Measurements from ENCODE around the gene LCN6. TPM values are rescaled to one million over a fixed set of nuclear protein-coding genes. Genes with fewer than 3 reads are reported as not detected.

LCN6 gene
- total and polyA plus RNA-seq, 10 of the 15 experiments (the other 5 are each of a cell fraction or from before 2014, with no cell fraction given): not detected

DNA sequence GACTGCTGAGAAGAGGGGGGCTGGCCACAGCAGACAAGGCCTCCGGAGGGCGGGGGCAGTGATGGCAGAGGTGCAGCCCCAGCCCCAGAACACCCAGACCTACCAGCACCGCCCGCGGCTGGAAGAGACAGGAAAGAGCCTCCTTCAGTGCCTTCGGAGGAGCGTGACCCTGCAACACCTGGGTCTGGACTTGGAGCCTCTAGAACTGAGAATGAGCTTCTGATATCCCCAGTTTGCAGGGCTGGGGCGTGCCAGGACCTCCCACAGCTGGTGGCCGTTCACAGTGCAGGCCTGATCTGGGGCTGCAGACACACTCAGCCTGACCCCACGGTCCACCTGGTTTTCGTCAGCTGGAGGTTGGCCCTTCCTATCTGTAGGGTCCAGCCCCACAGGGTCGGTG, 14.7 kb downstream of the LCN6 start:
- Histone ChIP-seq H2AFZ (ENCODE audit: control insufficient read depth, low read depth, low read length) (no peak overlapping the region), H3K4me2 (ENCODE audit: control insufficient read depth, insufficient read depth) (no peak overlapping the region), H3K9me3 (replicated peaks; ENCODE audit: control insufficient read depth, insufficient read depth, low read length) (no peaks in the 10 kb centered on the region), H3K27me3 (replicated peaks in 1 of 2; ENCODE audit: control insufficient read depth in 2 of 2, insufficient read depth in 2 of 2, low read length in 1 of 2) (no peaks in the 10 kb centered on the region), H3K27ac (ENCODE audit: control insufficient read depth, insufficient read depth) (no peak overlapping the region), H3K4me1 (ENCODE audit: control insufficient read depth, insufficient read depth, low read length) (peaks cover 6% of the 10 kb centered on the region), H4K20me1 (ENCODE audit: control insufficient read depth, insufficient read depth) (no peaks in the 10 kb centered on the region; the same call in 1 of the 2 replicates), H3K36me3 (ENCODE audit: control insufficient read depth in 2 of 2, insufficient read depth in 2 of 2, low read length in 1 of 2) (no peaks in the 10 kb centered on the region), H3K79me2 (ENCODE audit: control insufficient read depth, insufficient read depth, low read length) (peaks cover 13% of the 10 kb centered on the region), H3K9ac (ENCODE audit: control insufficient read depth, insufficient read depth, low read length) (no peak overlapping the region), H3K4me3 (no peak overlapping the region)
- 85% methylated on average over 12 of the region's 12 CpGs for WGBS (ENCODE audit: insufficient coverage, insufficient replicate concordance, low lambda C conversion rate, missing lambda C conversion rate)
- BruUV-seq (replicated peaks): no TSS peak
- no peak for ATAC-seq
- DNase-seq (ENCODE audit: low read depth, low spot score): no peak
- POLR2A ChIA-PET: no interaction called here
- TF ChIP-seq IRF4 (IDR thresholded peaks at IDR 0.05; ENCODE audit: low read depth, low read length): no peak
- no peak for TF ChIP-seq YBX1 (IDR thresholded peaks at IDR 0.05)
- TF ChIP-seq LARP7 (IDR thresholded peaks at IDR 0.05): no peak
- no peak for TF ChIP-seq FOS (IDR thresholded peaks at IDR 0.05; ENCODE audit: borderline replicate concordance, extremely low read depth, insufficient read length)
- no peak for TF ChIP-seq TARDBP (IDR thresholded peaks at IDR 0.05; ENCODE audit: borderline replicate concordance)
- no peak for TF ChIP-seq EZH2 (IDR thresholded peaks at IDR 0.05; ENCODE audit: borderline replicate concordance, control insufficient read depth, low read depth, low read length)
- no peak for TF ChIP-seq GATAD2B (conservative IDR thresholded peaks at IDR 0.05; ENCODE audit: low read depth)
- TF ChIP-seq SIX5 (IDR thresholded peaks at IDR 0.05; ENCODE audit: low read depth, low read length, severe bottlenecking): no peak
- no peak for TF ChIP-seq SMARCA5 (IDR thresholded peaks at IDR 0.05)
- TF ChIP-seq MYC (IDR thresholded peaks at IDR 0.05; ENCODE audit: insufficient read depth, insufficient read length, insufficient replicate concordance, low read length, severe bottlenecking): no peak
- TF ChIP-seq, protein P1, sequence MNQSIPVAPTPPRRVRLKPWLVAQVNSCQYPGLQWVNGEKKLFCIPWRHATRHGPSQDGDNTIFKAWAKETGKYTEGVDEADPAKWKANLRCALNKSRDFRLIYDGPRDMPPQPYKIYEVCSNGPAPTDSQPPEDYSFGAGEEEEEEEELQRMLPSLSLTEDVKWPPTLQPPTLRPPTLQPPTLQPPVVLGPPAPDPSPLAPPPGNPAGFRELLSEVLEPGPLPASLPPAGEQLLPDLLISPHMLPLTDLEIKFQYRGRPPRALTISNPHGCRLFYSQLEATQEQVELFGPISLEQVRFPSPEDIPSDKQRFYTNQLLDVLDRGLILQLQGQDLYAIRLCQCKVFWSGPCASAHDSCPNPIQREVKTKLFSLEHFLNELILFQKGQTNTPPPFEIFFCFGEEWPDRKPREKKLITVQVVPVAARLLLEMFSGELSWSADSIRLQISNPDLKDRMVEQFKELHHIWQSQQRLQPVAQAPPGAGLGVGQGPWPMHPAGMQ (IDR thresholded peaks at IDR 0.05; ENCODE audit: borderline replicate concordance): no peak
- TF ChIP-seq, protein P2, sequence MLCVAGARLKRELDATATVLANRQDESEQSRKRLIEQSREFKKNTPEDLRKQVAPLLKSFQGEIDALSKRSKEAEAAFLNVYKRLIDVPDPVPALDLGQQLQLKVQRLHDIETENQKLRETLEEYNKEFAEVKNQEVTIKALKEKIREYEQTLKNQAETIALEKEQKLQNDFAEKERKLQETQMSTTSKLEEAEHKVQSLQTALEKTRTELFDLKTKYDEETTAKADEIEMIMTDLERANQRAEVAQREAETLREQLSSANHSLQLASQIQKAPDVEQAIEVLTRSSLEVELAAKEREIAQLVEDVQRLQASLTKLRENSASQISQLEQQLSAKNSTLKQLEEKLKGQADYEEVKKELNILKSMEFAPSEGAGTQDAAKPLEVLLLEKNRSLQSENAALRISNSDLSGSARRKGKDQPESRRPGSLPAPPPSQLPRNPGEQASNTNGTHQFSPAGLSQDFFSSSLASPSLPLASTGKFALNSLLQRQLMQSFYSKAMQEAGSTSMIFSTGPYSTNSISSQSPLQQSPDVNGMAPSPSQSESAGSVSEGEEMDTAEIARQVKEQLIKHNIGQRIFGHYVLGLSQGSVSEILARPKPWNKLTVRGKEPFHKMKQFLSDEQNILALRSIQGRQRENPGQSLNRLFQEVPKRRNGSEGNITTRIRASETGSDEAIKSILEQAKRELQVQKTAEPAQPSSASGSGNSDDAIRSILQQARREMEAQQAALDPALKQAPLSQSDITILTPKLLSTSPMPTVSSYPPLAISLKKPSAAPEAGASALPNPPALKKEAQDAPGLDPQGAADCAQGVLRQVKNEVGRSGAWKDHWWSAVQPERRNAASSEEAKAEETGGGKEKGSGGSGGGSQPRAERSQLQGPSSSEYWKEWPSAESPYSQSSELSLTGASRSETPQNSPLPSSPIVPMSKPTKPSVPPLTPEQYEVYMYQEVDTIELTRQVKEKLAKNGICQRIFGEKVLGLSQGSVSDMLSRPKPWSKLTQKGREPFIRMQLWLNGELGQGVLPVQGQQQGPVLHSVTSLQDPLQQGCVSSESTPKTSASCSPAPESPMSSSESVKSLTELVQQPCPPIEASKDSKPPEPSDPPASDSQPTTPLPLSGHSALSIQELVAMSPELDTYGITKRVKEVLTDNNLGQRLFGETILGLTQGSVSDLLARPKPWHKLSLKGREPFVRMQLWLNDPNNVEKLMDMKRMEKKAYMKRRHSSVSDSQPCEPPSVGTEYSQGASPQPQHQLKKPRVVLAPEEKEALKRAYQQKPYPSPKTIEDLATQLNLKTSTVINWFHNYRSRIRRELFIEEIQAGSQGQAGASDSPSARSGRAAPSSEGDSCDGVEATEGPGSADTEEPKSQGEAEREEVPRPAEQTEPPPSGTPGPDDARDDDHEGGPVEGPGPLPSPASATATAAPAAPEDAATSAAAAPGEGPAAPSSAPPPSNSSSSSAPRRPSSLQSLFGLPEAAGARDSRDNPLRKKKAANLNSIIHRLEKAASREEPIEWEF (IDR thresholded peaks at IDR 0.05; ENCODE audit: insufficient replicate concordance, low read depth, low read length): no peak
- intact Hi-C loops (cut with micrococcal nuclease; ENCODE audit: unreplicated experiment): no loop called here
- RAD21 ChIA-PET (ENCODE audit: unreplicated experiment): no interaction called here
- FAIRE-seq: no peak
- CTCF ChIA-PET: interaction anchor here (1.1 kb wide), 1 partner anchor 8 kb away, joined by 4 read pairs; no protein-coding TSS in a partner anchor
- in situ Hi-C loops (cut with MboI): no loop called here
- SMC1A ChIA-PET (ENCODE audit: uncharacterized antibody, unreplicated experiment): no interaction called here
